HG02970 (cell line): ENCODE data around the gene WNT3A.

Experiments used
- ATAC-seq: cut with Tn5 transposase; IDR thresholded peaks from one replicate; pipeline ENCODE4 v1.9.1; 2021; ENCODE audit warnings: mild to moderate bottlenecking, moderate library complexity, moderate number of reproducible peaks; ENCODE audit not compliant: unreplicated experiment, low FRiP score

The WNT3A gene

GRCh38 chr1:227999056-227999930 lies 7.5 kb upstream of the WNT3A start:
- ATAC-seq, result peak; percentile 59

GRCh38 chr1:228000416-228000815 lies 6.4 kb upstream of the WNT3A start:
- no peak for ATAC-seq

- no peak for ATAC-seq
Measured at GRCh38 chr1:228000836-228001563, 5.8 kb upstream of the WNT3A start.

- no peak for ATAC-seq
Measured at GRCh38 chr1:228001738-228002535, 4.9 kb upstream of the WNT3A start.

- no peak for ATAC-seq
Measured at GRCh38 chr1:228002792-228003191, 4.0 kb upstream of the WNT3A start.

- no peak for ATAC-seq
Measured at GRCh38 chr1:228003461-228004330, 3.1 kb upstream of the WNT3A start.

- ATAC-seq, result no peak
Measured at GRCh38 chr1:228004331-228004855, 2.4 kb upstream of the WNT3A start.

GRCh38 chr1:228004856-228005462 lies 1.8 kb upstream of the WNT3A start:
- no peak for ATAC-seq

- ATAC-seq, result no peak
Measured at GRCh38 chr1:228005511-228006033, 1.2 kb upstream of the WNT3A start.

GRCh38 chr1:228006034-228006785 lies 588 bp upstream of the WNT3A start:
- no peak for ATAC-seq

GRCh38 chr1:228007049-228007800 lies 427 bp downstream of the WNT3A start:
- no peak for ATAC-seq

GRCh38 chr1:228007801-228008341 lies 1.1 kb downstream of the WNT3A start:
- no peak for ATAC-seq

- no peak for ATAC-seq
Measured at GRCh38 chr1:228008391-228009115, 1.8 kb downstream of the WNT3A start.

GRCh38 chr1:228009116-228009827 lies 2.5 kb downstream of the WNT3A start:
- ATAC-seq, result no peak

GRCh38 chr1:228009828-228010775 lies 3.3 kb downstream of the WNT3A start:
- ATAC-seq, result no peak
